Measurements from ENCODE around the gene PIGS. TPM values are rescaled to one million over a fixed set of nuclear protein-coding genes. Genes with fewer than 3 reads are reported as not detected.

Gene PIGS
- total and polyA plus RNA-seq, 2 of the 13 experiments (the other 11 are each of a cell fraction or from before 2014, with no cell fraction given), result 31.7 to 42.6 TPM

- no peak for TF ChIP-seq XRCC5 (optimal IDR thresholded peaks at IDR 0.05; ENCODE audit: low read length)
- TF ChIP-seq ZNF205 (CRISPR knock-in tag; IDR thresholded peaks at IDR 0.05), result no peak
- no peak; the same call in 1 of the 2 replicates for TF ChIP-seq JUND (CRISPR knock-in tag; IDR thresholded peaks at IDR 0.05)
- TF ChIP-seq GZF1 (CRISPR knock-in tag; IDR thresholded peaks at IDR 0.05), result no peak
- no peak; the same call in 1 of the 2 replicates for TF ChIP-seq CBX5 (CRISPR knock-in tag; IDR thresholded peaks at IDR 0.05; ENCODE audit: borderline replicate concordance)
- no peak for TF ChIP-seq ATF4 (CRISPR knock-in tag; IDR thresholded peaks at IDR 0.05)
- peak; percentile 29; the same call in 1 of the 2 replicates for TF ChIP-seq MXD4 (CRISPR knock-in tag; IDR thresholded peaks at IDR 0.05)
- TF ChIP-seq ZNF367 (CRISPR knock-in tag; IDR thresholded peaks at IDR 0.05; ENCODE audit: borderline replicate concordance), result no peak
- no peak for TF ChIP-seq ZNF670 (CRISPR knock-in tag; IDR thresholded peaks at IDR 0.05; ENCODE audit: borderline replicate concordance)
- no peak for TF ChIP-seq LCORL (IDR thresholded peaks at IDR 0.05)
- no peak for TF ChIP-seq LCORL (CRISPR knock-in tag; IDR thresholded peaks at IDR 0.05)
- TF ChIP-seq NCOR1 (IDR thresholded peaks at IDR 0.05; ENCODE audit: borderline replicate concordance, low read length), result no peak
- TF ChIP-seq ZBTB2 (CRISPR knock-in tag; IDR thresholded peaks at IDR 0.05; ENCODE audit: low read depth), result no peak
- TF ChIP-seq MTA3 (CRISPR knock-in tag; IDR thresholded peaks at IDR 0.05), result no peak
- TF ChIP-seq SNRNP70 (IDR thresholded peaks at IDR 0.05; ENCODE audit: low read depth, low read length), result no peak
- no peak for TF ChIP-seq SRF (IDR thresholded peaks at IDR 0.05; ENCODE audit: low read depth, low read length)
- no peak for TF ChIP-seq HNF4A (CRISPR knock-in tag; IDR thresholded peaks at IDR 0.05)
- no peak for TF ChIP-seq MIER2 (CRISPR knock-in tag; IDR thresholded peaks at IDR 0.05)
- peak; percentile 40; the same call in 1 of the 2 replicates for TF ChIP-seq BATF2 (CRISPR knock-in tag; IDR thresholded peaks at IDR 0.05)
- no peak for TF ChIP-seq ZKSCAN8 (CRISPR knock-in tag; IDR thresholded peaks at IDR 0.05; ENCODE audit: borderline replicate concordance)
- TF ChIP-seq ZXDC (CRISPR knock-in tag; IDR thresholded peaks at IDR 0.05), result no peak
- no peak for TF ChIP-seq ZNF564 (CRISPR knock-in tag; IDR thresholded peaks at IDR 0.05)
- TF ChIP-seq KAT8 (CRISPR knock-in tag; IDR thresholded peaks at IDR 0.05), result no peak
- TF ChIP-seq MEIS1 (CRISPR knock-in tag; IDR thresholded peaks at IDR 0.05; ENCODE audit: borderline replicate concordance), result no peak
Observed at GRCh38 chr17:28570716-28571360, 486 bp downstream of the PIGS start (continued).
